Measurements from ENCODE around the gene SMAP1.

The SMAP1 gene

GRCh38 chr6:70900047-70900446, 232.4 kb downstream of the SMAP1 start:
- no peak for DNase-seq (ENCODE audit: low spot score)

DNA sequence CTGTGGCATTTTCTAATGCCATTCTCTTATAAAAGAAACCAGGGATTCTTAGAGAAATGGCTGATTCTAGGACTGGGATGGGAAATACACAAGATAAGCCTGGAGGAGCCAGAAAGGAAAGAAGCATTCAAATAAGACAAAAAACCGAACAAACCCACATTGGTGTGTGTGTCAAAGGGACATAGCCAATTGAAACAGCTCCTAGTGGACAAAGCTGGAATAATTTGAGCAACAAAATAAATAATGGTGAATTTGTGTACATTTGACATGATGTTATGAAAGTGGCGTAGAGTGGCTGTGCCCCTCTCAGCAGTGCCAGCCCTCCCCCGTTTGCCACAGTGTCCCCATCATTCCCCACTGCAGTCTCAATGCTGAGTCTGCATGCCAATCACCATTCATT, 233.6 kb downstream of the SMAP1 start:
- no peak for DNase-seq (ENCODE audit: low spot score)

GRCh38 chr6:70903665-70904452, 236.2 kb downstream of the SMAP1 start:
- DNase-seq (ENCODE audit: low spot score): no peak

- DNase-seq (ENCODE audit: low spot score): no peak
These were observed 238.1 kb downstream of the SMAP1 start for GRCh38 chr6:70905742-70906141.

Data from kidney capillary endothelial cell (primary cell).